C4-2B (cell line): ENCODE measurements around the gene TUFM.
"Not testable (repeated sequence)": the region's sequence is repeated elsewhere in the genome, so short reads cannot be mapped to it uniquely, and the experiment has no call there.

Experiments
- CTCF ChIP-seq: fragments of 450-650 bp; conservative IDR thresholded peaks from 2 replicates; pipeline ENCODE4 v1.5.1; 2017; ENCODE audit warnings: mild to moderate bottlenecking
- ZFX ChIP-seq: fragments of 450-650 bp; IDR thresholded peaks from 2 replicates; pipeline ENCODE4 v1.6.1; 2017

DNA sequence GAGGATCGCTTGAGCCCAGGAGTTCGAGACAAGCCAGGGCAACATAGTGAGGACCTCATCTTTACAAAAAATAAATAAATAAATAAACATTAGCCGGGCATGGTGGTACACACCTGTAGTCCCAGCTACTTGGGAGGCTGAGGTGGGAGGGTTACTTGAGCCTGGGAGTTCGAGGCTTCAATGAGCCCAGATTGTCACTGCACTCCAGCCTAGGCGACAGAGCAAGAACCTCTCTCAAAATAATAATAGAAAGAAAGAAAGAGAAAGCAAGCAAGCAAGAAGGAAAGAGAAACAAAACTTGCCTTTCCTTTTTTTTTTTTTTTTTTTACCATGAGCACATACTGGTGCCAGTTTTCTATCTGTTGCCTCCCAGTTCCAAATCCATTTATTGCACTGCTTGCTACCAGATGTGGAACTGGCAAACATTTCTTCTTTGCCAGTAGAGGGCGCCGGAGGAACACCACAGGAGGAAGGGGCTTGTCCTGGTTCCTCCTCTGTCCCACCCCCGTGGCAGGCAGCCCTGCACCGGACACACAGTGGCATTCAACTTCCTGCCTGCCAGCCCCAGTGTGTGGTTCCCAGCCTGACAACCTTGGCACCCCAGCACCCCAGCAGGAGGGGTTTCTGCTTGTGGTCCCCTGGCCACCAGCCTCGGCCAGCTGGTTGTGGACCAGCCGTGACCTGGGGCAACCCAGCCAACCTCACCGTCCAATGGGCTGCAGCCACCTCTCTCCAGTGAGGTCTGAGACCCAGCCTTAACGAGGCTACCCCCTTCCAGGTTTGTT is 43.7 kb downstream of the TUFM start:
- not testable (repeated sequence) for TF ChIP-seq CTCF, ZFX
